Tongue (tissue), 2 donors: ENCODE results near the gene ETV7. TPM values are rescaled to one million over a fixed set of nuclear protein-coding genes. Genes with fewer than 3 reads are reported as not detected.

ENCODE experiments used
- DNase-seq: peaks from one replicate; pipeline ENCODE4 v3.0.0-alpha.2; 2015
- total RNA-seq: library from RNA; depleted of rRNA; stranded (reverse); fragments of >200 nt; gene quantifications from one replicate; pipeline ENCODE4 v1.2.3, GENCODE V29; 2014

The ETV7 gene
- total RNA-seq, 1 donor from 2014 or later: 0.21 TPM

DNA sequence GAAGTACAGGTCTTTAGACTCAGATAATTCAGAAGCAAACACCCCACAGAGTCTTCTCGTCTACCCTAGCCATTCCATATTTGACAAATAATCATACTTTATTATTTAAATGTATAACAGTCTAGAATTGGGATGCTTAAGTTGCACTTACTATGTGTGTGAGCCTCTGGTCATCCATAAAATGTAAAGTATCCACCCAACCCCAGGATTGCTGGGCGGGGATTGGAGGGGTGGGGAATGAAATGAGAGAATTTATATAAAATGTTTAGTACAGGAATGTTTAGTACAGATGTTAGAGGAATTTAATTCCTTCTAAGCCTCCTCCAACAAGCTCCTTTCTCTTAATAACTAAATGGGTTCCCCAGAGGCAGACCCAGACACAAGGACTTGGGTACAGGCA is 67.6 kb downstream of the ETV7 start:
- DNase-seq: no peak

DNA sequence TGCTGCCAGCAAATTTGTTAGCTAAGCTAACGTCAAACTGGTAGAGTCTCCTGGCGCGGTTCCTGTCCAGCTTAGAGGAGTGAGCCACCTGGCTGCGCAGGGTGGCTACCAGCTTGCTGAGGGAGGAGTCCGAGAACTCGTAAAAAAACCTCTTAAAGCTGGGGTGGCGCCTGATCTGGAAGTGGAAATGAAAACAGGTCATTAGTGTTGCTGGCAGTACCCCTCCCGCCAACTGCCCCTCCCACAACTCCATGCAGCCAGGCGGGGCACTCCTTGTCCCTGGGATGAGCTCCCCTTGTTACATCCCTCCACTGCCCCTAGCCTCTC is 68.1 kb downstream of the ETV7 start:
- DNase-seq: no peak

DNA sequence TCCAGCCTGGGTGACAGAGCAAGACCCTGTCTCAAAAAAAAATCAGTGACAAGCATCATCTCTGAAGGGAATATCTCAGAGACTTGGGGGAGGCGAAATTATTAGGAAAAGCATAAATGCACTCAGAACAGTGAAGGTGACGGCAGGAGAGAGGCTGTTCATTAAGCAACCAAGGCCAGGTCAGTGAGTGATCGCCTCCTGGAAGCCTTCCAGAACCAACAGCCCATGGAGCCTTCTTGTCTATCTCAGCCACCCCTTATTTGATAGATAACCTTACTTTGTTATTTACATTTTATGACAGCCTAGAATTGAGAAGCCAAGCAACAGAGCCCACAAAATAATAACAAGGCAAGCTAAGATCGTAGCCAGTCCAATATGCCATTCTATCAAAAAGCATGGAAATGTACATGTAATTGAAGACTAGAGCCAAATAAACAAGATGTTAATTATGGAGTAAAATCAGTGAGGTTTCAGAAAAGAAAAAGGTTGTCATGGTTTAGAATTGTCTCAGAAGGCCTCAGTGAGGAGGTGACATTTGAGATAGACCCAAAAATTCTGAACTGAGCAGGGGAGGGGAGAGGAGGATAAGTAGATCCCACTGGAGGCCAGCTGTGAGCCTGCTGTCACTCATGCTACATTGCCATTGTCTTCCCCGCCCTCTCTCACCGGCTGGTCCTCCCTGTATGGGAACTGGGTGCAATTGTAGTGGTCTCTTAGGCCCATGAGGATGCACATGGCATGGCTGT is 68.6 kb downstream of the ETV7 start:
- no peak for DNase-seq

DNA sequence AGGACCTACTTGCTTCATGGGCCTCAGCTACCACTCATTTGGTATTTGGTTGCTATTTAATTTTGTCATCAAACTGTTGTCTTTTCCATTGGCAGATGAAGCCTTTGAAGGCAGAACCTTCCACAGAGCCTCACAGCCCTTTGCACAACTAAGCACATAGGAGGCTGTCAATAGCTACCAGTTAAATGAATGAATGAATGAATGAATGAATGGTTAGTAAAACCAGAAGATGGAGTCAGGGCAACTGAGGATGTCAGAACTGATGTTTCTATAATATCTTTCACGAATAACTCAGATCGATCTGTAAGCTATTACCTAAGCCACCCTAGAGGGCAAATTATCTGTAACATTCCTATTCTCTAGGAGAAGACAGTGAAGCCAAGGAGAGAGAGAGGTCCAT is 69.8 kb downstream of the ETV7 start:
- no peak for DNase-seq

Other genes with a start within 250 kb of the ETV7 start
- 13.4 TPM for gene BRPF3, start 190.9 kb downstream of the ETV7 start, total RNA-seq
- not detected for gene PNPLA1, start 117.6 kb downstream of the ETV7 start, total RNA-seq
- gene BNIP5, start 50.8 kb downstream of the ETV7 start, total RNA-seq: not detected
- not detected for gene PXT1, start 55.2 kb upstream of the ETV7 start, total RNA-seq
- gene KCTD20, start 55.3 kb upstream of the ETV7 start, total RNA-seq: 85.1 TPM
- 30.5 TPM for gene STK38, start 159.8 kb upstream of the ETV7 start, total RNA-seq
- 285 TPM for gene SRSF3, start 206.7 kb upstream of the ETV7 start, total RNA-seq